RKO (cell line): Measurements from ENCODE around the gene AQR.

Experiments used
- DNase-seq: peaks from one replicate; pipeline ENCODE4 v3.0.0-alpha.2; 2016; ENCODE audit warnings: low spot score

The AQR gene

DNA sequence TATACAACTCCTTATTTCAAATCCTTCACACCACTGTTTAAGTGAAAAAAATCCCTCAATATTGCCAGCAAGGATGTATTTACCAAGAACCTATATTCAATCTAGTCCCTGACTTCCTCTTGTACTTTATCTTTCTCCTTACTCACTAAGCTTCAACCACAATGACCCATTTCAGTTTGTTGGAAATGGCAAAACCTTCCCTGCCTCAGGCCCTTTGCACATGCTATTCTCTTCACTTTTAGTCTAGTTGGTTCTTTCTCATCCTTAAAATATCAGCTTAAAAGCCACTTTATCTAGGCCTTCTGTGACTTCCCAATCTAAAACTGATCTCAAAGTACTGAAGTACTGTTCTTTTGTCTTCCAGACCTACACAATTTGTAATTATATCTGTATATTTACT lies 92.9 kb downstream of the AQR start:
- DNase-seq: no peak

DNA sequence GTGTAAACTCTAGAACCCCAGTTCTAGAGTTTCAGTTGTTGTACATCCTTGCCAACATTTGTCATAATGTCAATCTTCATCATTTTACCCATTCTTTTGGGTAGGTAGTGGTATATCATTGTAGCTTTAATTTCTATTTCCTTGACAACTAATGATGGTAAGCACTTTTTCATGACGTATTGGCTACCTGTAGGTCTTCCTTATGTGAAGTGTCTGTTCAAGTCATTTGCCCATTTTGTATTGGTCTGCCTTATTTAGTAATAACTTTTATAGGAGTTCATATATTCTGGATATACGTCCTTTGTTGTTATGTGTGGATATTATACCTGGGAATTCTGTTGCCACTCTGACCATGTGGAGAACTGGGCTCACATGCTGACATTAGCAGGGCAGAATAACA lies 100.4 kb downstream of the AQR start:
- no peak for DNase-seq

DNA sequence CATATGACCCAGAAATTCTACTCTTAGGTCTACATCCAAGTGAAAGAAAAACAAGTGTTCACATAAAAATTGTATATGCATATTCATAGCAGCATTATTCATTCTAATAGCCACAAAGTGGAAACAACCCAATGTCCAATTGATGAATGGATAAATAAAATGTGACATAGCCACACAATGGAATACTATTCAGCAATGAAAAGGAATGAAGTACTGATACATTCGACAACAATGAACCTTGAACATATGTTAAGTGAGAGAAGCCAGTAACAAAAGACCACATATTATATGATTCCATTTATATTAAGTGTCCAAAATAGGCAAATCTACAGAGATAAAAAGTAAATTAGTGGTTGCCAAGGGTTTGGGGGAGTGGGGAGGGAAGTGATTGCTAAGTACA lies 104.0 kb downstream of the AQR start:
- DNase-seq: no peak

DNA sequence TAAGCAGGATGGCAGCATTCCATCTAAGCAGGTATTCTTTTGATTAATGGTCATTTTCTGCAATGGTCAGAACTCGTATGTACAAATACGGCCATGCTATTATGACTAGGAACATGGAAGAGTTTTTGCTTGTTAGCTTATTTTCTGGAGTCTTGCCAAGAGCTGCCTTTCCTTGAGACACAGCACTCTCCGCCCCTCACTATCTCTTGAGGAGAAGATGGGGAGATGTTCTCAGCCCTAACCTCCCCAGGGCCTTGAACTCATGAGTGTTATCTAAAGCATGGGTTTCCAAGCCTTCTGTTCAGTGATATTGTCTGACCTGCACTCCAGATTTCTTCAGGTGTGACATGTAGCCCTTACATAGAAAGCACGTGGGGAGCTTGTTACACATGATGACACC lies 108.3 kb downstream of the AQR start:
- no peak for DNase-seq

DNA sequence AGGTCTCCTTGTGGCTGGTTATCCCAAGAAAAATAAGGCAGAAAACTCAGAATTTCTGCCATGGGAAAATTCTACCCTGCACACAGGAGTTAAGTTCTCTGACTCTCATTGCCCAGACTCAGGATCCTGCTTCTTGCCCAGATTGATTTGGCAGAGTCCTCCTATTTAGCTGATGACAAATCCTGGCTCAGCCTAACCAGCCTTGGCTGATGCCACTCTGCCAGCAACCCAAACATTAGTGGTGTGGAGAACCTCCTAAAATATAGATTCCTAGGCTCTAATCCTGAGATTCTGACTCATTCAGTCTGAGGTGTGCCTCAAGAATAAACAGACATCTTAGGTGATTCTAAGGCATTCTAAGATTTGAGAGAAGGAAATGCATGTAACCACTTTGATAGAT lies 113.6 kb downstream of the AQR start:
- DNase-seq: no peak

DNA sequence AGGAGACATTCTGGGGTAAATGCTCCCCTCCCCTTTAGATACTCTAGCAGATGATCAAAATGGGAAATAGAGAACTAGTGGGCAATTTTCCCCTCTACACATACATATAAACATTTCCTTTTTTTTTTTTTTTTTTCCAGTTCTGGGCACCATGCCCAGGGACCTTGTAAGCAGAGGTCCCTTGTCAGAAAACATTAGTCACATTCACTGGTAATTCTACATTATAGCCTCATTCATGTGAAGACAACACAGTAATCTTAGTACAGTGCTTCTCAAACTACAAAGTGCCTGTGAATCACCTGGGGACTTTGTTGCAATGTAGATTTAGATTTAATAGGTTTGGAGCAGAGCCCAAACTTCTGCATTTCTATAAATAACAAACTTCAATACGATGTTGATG lies 114.1 kb downstream of the AQR start:
- no peak for DNase-seq

DNA sequence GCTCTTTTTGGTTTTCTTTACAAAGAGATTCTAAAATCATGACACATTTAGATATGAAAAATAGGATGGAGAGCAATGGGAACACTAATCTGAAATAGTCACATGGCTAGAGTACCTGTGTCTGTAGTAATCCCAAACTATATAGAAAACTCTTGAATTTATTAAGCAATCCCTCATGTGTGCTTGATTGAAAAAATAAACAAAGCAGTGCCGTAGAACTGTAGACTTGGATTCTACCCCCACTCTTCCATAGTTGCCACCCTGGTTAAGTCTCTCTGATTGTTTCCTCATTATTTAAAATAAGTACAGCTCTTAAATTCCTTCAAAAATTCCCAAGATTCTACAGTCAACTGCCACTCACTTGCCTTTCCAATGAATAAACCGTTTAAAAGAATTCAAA lies 115.3 kb downstream of the AQR start:
- DNase-seq: no peak

DNA sequence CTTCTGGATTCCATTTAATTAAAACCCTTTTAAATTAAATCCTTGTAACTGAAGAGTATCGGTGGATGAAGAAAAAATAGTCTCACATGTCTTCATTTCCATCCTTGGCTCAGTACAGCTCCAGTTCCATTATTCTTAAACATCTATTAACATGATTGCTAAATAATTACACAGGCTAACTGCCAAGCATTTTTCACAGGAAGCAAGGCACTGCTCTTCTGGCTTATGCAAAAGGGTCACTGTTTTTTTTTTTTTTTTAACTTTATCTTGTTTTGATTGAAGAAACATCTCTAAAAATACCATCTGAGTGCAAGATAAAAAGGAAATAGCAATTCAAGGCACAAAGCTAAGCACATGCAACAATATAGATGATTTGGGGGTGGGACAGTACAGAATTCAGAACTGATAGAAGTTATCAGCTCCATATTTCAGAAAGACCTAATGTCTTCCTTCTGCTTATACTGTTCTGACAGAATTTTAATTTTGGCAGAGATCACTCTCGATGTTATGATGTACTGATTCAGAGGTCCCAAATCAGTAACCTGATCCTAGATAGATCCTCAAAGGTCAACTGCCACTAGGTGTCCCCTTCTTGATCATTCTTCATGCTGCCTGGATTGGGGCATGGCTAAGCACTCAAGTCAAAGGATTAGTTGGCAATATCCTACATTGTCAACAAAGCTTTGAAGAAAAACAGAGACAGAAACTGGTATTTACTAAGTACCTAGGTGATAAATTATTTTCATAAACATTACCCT lies 116.4 kb downstream of the AQR start:
- no peak for DNase-seq

DNA sequence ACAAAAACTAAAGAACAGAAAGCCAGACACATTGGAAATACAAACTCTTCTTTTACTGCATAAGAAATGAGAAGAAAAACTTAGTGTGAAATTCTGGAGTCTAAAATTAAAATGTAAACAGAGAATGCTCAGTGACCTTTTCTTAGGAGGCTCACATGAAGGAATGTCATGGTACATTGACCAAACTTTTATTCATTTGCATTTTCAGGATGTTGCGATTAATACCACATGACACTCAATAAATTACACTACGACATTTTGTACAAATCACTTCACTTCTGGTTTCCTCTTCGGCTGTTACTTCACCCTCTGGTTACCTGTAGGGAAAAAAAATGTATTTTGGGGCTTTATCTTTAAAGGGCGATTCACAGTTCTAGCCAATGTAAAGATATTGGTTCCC lies 117.8 kb downstream of the AQR start:
- no peak for DNase-seq

DNA sequence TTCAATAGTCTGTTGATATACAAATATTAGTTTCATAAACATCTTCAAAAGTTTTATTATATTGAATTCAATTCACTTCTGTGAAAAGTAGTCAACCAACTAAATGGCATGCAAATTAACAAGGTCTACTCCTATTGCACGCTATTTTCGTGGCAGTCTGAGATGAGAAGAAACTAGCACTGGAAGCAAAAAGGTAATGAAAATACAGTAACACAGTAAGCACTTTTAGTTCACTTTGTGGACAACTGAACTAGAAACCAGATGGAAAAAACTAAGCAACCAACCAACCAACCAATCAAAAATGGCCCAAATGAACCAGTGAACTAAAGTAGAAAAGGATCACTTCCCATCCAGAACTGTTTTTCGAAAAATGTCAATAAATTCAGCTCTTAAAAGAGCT lies 118.5 kb downstream of the AQR start:
- no peak for DNase-seq

DNA sequence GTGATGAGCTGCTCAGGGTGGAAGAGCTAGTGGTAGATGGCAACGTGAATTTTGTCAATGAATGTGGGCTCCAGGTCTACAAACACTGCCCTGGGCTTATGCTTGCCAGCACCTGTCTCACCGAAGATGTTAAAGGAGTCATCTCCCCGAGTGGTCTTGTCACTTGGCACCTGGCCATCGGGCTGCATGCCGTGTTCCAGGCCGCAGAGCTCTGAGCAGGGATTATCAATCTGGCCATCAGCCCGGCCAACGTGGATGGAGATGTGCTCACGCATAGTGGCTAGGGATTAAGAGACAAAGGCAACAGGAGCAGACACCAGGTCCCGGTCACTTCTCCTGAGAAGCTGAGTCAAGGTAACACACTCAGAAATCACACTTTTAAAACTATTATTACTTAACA lies 119.4 kb downstream of the AQR start:
- DNase-seq: no peak

DNA sequence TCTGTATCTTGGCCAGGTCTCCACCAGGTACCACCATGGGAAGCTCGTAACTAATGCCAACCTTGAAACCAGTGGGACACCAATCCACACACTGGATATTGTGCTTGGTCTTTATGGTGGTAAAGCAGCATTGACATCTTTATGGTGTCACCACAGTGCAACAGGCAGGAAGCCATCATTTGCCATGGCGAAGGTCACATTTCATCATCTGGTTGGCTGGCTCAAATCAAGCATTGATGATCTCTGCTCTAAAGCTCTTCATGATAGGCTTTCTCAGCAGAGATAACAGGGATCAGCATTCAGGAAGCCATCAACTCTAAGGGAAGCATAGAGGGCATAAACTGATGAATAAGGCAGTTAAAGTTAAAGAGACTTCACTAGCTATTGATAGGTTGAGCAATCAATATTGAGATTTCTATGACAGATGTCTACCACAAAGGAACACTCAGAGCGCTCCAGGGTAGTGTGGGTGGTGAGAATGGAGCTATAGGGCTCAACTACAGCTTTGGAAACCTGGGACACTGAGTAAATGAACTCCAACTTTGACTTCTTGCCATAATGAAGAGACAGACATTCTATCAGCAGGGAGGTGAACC lies 120.1 kb downstream of the AQR start:
- DNase-seq: no peak

DNA sequence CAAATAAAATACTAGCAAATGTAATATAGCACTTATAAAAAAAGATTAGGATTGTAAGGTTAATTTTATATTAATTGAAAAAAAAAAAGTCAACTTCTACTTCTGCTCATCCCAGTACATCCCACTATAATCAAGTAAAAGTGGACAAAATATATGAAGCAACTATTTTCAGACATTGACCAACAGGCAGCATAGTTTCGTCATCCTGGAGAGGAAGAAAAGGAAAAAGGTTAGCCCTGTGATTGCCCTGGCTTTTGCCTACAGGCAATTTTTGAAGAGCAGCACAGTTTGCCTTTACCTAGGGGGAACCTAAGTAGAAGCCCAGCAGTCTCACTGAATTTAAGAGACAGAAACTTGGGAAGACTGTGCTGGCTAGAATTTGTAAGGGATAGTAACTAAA lies 121.9 kb downstream of the AQR start:
- no peak for DNase-seq

DNA sequence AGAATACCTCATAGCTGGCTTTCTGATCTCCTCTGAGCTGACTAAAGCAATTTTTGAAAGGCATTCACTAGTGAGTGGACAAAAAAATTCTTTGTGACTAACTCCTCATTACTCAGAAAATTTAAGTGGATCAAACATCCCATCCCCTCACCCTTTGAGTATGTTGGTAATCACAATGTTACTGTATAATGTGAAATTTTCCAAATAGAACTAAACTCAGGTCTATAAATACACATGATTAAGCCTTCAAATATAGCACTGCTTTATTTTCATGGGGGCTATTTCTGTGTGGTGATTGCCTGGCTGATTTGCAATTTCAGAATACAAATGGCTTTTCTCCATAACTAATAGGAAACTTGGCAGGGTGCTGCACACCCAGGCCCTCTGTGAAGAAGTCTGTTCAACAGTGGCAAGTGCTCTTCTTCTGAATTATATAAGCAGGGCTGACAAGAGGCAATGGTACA lies 128.2 kb downstream of the AQR start:
- DNase-seq: no peak

DNA sequence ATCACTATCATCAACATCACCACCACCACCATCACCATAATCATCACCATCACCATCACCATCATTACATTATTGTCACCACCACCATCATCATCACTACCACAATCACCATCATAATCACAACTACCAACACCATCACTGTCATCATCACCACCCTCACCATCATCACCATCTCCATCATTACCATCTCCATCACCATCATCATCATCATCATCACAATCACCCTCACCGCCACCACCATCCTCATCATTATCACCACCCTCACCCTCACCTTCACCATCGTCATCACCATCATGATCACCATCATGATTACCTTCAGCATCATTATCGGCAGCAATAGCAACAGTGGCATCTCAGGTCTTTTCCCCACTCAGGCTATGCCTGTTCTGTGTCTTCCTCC lies 131.3 kb downstream of the AQR start:
- no peak for DNase-seq

DNA sequence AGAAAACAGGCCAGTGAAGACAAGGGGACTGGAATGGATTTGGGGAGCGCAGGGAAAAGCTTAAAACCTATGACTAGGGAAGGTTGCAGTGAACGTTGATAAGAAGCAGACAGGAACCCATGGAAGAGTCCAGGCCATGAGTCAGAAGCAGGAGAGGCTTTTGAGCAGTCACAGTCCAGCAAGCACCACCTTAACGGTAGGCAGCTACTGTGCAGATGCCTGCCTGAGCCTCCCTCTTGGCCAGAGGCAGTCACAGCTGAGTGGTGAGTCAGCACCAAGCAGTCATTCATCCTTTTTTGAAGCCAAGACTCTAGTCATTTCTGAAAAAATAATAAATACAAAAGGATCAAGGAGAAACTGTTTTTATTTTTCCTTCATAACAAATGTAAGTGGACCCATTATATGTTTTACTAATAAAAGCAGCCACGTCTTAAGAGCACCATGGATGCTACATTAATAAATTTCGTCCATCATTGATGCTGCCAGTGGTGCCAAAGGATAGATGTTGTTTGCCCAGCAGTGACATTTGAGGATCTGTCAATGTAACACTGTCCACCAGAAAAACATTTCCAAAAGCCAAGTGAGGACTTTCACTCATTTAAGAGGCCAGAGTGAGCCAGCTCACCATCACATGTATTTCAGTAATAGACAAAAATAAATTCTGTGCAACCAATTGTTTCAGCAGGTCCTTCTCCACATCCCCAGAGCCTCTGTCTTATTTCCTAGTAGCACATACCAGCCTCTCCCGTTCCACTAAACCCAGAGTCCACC lies 132.1 kb downstream of the AQR start:
- DNase-seq: peak; percentile 43

DNA sequence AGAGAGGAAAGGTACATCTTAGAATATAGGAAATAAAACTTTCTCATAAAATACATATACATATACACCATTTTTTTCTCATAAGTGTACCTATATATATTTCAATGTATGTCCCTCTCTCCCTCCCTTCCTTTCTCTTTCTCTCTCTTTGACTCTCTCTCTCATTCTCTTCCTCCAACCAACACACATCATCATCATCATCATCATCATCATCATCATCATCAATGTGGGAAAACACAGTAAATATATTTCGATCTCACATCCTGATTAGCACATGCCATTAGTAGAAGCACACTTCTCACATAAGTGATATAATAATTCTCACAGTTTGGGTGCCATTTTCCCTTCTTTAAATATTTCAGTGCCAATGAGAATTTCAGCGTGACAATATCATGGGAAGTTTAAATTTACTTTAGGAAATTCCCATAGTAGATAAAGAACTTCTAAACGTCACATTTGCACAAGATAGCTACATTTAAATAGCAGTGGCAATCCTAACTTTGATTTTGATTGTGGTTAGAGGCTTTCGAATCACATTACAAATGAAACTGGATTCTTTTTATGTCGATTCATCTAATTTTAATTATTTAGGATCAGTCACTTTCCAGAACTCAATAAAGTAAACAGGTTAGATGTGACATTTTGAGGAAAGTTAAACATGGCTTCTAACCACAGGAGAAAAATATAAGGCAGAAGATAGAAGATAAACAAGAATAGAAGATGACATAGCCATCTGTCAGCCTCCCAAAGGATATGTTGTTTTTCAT lies 141.2 kb downstream of the AQR start:
- no peak for DNase-seq

DNA sequence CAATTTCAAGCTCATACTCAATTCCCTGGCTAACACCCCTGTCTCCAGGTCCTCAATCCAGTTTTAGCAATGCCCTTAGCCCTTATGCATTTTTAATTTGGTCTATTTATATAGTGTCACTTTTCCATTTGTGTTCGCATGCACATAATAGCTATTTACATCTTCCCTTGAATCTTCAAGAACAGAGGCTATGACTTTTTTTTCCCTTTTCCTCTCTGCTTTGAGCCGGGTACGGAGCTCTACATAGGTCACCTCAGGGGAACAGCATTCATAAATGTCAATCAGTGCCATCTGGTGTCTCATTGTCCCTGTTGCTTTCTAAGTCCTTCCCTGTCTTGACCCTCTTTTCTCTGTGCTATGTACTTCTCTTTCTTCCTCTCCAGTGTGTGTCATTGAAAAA lies 147.7 kb downstream of the AQR start:
- no peak for DNase-seq

DNA sequence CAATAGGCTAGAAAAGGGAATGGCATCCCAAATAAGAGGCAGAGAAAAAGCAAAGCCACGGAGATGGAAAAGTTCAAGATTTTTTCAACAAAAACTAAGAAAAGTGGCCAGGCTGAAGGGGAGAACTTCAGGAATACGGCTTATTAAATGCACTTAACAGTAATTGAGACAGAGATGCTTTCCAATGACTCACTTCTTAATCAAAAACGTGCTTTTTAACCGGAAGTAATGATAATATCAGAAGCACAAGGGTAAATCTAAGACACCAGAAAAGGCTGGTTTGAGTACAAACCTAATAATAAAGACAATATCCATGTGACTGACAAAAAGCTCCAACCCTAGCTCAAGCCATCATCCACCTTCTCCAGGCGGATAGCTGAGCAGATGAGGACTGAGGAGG lies 149.4 kb downstream of the AQR start:
- no peak for DNase-seq

DNA sequence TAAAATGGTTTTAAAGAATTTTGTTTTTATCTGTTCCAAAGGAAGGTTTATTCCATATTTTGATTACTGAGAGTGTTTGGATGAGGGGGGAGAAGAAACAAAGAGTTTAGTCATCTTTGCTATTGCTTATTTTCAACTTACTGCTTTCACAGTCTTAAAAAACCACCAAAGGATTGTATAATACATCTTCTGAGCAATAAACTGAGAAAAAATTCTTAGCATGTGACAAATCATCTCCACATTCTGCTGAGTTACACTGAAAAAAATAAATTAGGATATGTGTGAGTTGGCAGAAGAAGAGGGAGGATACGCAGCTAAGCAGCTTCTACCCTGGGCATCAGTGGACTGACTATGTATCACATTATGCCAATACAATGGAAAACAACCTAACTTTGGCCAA lies 151.0 kb downstream of the AQR start:
- DNase-seq: no peak

DNA sequence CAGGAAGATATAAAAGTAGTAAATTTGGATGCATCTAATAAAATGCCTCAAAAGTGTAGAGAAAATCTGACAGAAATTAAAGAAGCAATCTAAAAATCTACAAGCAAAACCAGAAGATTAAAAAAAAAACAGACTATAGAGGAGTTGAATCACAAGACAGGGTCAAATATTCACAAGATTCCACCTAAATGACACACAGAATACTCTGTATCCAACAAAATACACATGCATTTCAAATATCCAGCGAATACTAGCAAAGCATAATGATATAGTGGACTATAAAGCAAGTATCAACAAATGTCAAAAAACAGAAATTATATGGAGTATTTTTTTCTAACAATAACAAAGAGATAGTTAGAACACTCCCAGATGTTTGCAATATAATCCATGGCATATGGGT lies 153.7 kb downstream of the AQR start:
- DNase-seq: no peak

DNA sequence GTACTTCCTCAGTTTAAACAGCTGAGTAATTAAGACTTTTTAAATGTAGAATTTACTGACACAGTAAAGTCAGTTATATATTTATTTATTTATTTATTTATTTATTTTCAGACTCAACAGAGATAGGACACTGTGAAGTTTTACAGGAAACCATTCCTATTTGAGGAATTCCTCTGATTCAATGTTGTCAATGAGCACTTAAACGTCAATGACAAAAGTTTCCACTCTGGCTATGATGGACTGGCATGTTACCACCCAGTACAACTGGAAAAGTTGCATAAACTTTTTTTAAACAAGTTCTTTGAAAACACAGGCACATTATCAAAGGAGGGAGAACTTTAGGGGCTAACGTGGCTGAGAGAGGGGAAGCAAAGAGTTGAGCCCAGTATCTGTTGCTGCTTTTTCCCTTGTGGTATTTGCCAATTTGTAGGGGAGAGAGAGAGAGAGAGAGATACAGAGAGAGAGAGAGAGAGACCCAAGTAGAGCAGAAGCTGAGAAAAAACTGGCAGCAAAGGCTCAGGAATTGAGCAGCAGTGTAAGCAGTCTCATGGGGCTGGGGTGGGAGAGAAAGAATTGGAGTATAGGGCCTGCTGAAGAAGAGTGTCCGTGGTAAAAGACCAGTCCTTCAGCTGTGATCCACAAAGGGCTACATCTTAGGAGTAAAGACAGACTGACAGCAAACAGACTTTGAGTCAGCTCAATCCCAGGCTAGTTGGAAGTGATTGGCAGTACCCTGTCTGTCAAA lies 155.9 kb downstream of the AQR start:
- DNase-seq: no peak
